Stomach smooth muscle (tissue), 2 donors: ENCODE results near the gene TEF.
A peak's percentile ranks its signal among the peaks of the same experiment; 100 is the strongest.
"Not testable (repeated sequence)": the region's sequence is repeated elsewhere in the genome, so short reads cannot be mapped to it uniquely, and the experiment has no call there.

Source experiments
- H3K27ac ChIP-seq: one replicate; pipeline ENCODE4 v1.7.0; 2013; ENCODE audit warnings: mild to moderate bottlenecking, low read length, inconsistent platforms
- H3K27me3 ChIP-seq, 2 donors: one replicate each; pipeline ENCODE4 v1.7.0; 2013; ENCODE audit warnings: low read length in 2 of 2; ENCODE audit not compliant: insufficient read depth in 2 of 2, control insufficient read depth in 1 of 2
- H3K36me3 ChIP-seq, 2 donors: one replicate each; pipeline ENCODE4 v1.7.0; 2013; ENCODE audit warnings: low read length in 2 of 2; ENCODE audit not compliant: control insufficient read depth in 2 of 2, insufficient read depth in 2 of 2
- H3K4me1 ChIP-seq: one replicate; pipeline ENCODE4 v1.7.0; 2013; ENCODE audit warnings: low read length; ENCODE audit not compliant: control insufficient read depth, insufficient read depth
- H3K4me3 ChIP-seq, 2 donors: one replicate each; pipeline ENCODE4 v1.7.0; 2013; ENCODE audit warnings: low read length in 2 of 2
- H3K9ac ChIP-seq, 2 donors: one replicate each; pipeline ENCODE4 v1.7.0; 2013; ENCODE audit warnings: low read length in 2 of 2, mild to moderate bottlenecking in 1 of 2
- H3K9me3 ChIP-seq, 2 donors: one replicate each; pipeline ENCODE4 v1.7.0; 2013; ENCODE audit warnings: low read length in 2 of 2; ENCODE audit not compliant: control insufficient read depth in 2 of 2
- donor health status: healthy.
- donor health status: Pancreatic carcinoma.

Gene TEF

DNA sequence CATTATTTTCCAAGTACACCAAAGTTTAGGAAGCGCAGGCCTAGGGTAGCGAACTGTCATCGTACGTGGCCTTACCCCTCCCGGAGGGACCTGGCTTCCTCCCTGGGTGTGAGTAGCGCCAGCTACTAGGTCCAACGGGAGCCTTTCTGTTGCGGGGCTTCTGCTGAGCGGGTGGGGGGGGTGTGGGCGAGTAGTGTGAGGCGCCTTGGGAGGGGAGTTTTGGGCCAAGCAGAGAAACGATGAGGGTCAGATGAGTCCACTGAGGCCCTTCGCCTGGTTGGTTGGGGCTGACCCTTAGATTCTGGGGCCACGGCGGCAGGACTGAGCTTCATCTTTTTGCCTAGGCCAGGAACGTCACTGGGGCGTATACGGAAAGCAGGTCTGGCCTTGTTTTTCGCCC, 868 bp downstream of the TEF start:
- H3K27me3 ChIP-seq, result no peaks in the 10 kb centered on the region
- H3K4me3 ChIP-seq, result peak overlapping the region; percentile 87 to 88
- H3K4me1 ChIP-seq, result peaks cover 25% of the 10 kb centered on the region
- peak overlapping the region; percentile 71 to 72 for H3K9ac ChIP-seq
- peak overlapping the region; percentile 97 for H3K27ac ChIP-seq
- H3K9me3 ChIP-seq, result no peaks in the 10 kb centered on the region
- peaks cover 6 to 7% of the 10 kb centered on the region in 2 donors for H3K36me3 ChIP-seq

DNA sequence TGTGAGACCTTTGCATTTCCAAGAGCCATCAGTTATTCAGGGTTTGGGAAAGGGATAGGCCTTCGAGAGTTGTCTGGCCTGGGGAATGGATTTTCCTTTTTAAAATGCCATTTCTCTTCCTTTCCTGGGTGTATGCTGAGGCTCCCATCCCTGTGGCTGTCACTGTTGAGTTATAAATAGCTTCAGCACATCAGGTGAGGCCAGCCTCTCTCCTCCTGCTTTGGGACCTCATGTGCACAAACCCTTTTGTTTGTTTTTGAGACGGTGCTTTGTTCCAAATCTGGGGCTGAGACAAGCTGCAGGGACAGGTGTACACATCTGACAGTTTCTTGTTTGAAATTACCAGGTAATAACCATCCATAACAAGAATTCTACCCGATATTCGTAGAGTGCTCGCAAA, 1.3 kb downstream of the TEF start:
- H3K27ac ChIP-seq, result peak overlapping the region; percentile 97
- H3K4me3 ChIP-seq, result peak overlapping the region; percentile 87 to 88
- H3K4me1 ChIP-seq, result peaks cover 22% of the 10 kb centered on the region
- H3K36me3 ChIP-seq, result peaks cover 8 to 9% of the 10 kb centered on the region in 2 donors
- H3K9me3 ChIP-seq, result no peaks in the 10 kb centered on the region
- H3K27me3 ChIP-seq, result no peaks in the 10 kb centered on the region
- H3K9ac ChIP-seq, result peak overlapping the region; percentile 71 to 72

- peaks cover 22% of the 10 kb centered on the region for H3K4me1 ChIP-seq
- peaks cover 13% of the 10 kb centered on the region in 2 donors for H3K36me3 ChIP-seq
- H3K9ac ChIP-seq, result no peak overlapping the region
- H3K27ac ChIP-seq, result peak overlapping the region; percentile 37
- no peaks in the 10 kb centered on the region for H3K9me3 ChIP-seq
- H3K27me3 ChIP-seq, result no peaks in the 10 kb centered on the region
- no peak overlapping the region for H3K4me3 ChIP-seq
Observed at GRCh38 chr22:41384128-41384527, 2.4 kb downstream of the TEF start.

DNA sequence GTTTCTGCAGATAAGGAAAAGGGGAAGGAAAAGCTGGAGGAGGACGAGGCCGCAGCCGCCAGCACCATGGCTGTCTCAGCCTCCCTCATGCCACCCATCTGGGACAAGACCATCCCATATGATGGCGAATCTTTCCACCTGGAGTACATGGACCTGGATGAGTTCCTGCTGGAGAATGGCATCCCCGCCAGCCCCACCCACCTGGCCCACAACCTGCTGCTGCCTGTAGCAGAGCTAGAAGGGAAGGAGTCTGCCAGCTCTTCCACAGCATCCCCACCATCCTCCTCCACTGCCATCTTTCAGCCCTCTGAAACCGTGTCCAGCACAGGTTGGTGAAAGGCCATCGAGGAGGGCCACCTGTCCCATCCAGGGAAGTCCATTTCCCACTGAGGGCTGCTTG, 5.6 kb downstream of the TEF start:
- H3K27me3 ChIP-seq, result no peaks in the 10 kb centered on the region
- H3K9ac ChIP-seq, result no peak overlapping the region
- H3K9me3 ChIP-seq, result no peaks in the 10 kb centered on the region
- peaks cover 21 to 27% of the 10 kb centered on the region in 2 donors for H3K36me3 ChIP-seq
- no peak overlapping the region for H3K27ac ChIP-seq
- no peak overlapping the region for H3K4me3 ChIP-seq
- peaks cover 13% of the 10 kb centered on the region for H3K4me1 ChIP-seq

GRCh38 chr22:41394012-41394356, 12.2 kb downstream of the TEF start:
- Histone ChIP-seq H3K36me3 (peaks cover 45 to 60% of the 10 kb centered on the region in 2 donors), H3K9ac (peak overlapping the region in 1 of 2 donors; percentile 5), H3K4me3 (no peak overlapping the region), H3K27ac (no peak overlapping the region), H3K27me3 (no peaks in the 10 kb centered on the region), H3K9me3 (no peaks in the 10 kb centered on the region), H3K4me1 (peaks cover 10% of the 10 kb centered on the region)

DNA sequence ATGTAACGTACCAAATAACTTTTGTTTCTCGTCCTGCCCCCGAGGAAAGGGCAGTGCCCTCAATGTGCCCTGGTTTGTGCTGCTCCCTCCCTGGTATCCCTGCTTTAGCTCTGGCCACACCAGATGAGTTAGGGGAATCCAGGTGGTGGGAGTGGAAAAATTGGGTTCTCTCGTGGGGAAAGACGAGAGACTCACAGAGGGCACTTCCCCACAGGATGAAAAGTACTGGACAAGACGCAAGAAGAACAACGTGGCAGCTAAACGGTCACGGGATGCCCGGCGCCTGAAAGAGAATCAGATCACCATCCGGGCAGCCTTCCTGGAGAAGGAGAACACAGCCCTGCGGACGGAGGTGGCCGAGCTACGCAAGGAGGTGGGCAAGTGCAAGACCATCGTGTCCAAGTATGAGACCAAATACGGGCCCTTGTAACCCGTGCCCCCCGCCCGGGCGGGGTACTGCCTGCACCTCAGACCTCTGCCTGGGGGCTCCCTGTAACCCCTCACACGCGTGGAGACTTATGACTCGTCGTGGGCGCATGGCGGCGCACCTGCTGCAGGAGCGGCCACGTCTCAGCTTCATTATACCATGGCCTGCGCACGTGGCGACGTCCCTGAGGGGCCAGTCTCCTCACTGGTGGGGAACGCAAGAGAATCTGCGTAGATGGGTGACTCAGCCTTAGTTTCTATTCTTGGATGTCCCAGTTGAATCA, 13.9 kb downstream of the TEF start:
- no peak overlapping the region for H3K9ac ChIP-seq

GRCh38 chr22:41397143-41397811, 15.5 kb downstream of the TEF start:
- Histone ChIP-seq H3K27me3 (no peaks in the 10 kb centered on the region), H3K9ac (no peak overlapping the region), H3K36me3 (peaks cover 38 to 49% of the 10 kb centered on the region in 2 donors), H3K4me1 (peaks cover 21% of the 10 kb centered on the region), H3K27ac (peak overlapping the region; percentile 6), H3K9me3 (no peaks in the 10 kb centered on the region), H3K4me3 (no peak overlapping the region)

More for the DNA sequence above, 13.9 kb downstream of the TEF start:
- Histone ChIP-seq H3K36me3 (peaks cover 44 to 56% of the 10 kb centered on the region in 2 donors), H3K27ac (no peak overlapping the region), H3K27me3 (no peaks in the 10 kb centered on the region), H3K4me1 (peaks cover 10% of the 10 kb centered on the region), H3K9me3 (no peaks in the 10 kb centered on the region), H3K4me3 (no peak overlapping the region)

DNA sequence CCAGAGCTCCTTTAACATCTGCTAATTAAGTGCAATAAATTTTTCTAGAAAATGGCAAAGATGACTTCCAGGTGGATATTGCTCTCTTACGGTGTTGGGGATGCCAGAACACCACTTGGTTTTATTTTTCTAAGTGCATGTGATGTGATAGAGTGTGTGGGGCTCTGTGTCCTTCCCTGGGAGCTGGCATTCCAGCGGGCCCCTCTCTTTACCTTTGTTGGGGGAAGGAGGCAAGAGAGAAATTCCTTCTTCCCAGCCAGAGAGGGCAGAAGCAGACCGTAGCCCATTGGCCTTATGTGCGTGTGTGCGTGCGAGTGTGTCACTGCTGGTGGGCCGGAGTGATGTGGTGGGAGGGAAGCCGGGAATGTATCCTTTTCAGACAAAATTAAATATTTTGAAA, 17.2 kb downstream of the TEF start:
- Histone ChIP-seq H3K9me3 (no peaks in the 10 kb centered on the region), H3K4me1 (peaks cover 31% of the 10 kb centered on the region), H3K27ac (no peak overlapping the region), H3K27me3 (no peaks in the 10 kb centered on the region), H3K4me3 (no peak overlapping the region), H3K9ac (no peak overlapping the region), H3K36me3 (peaks cover 38 to 49% of the 10 kb centered on the region in 2 donors)

GRCh38 chr22:41401781-41402648, 20.3 kb downstream of the TEF start:
- Histone ChIP-seq H3K4me1 (peaks cover 29% of the 10 kb centered on the region), H3K27ac (peak overlapping the region; percentile 85), H3K4me3 (peak overlapping the region in 1 of 2 donors; percentile 47), H3K36me3 (peaks cover 11 to 19% of the 10 kb centered on the region in 2 donors), H3K9me3 (no peaks in the 10 kb centered on the region), H3K27me3 (no peaks in the 10 kb centered on the region), H3K9ac (peak overlapping the region in 1 of 2 donors; percentile 68)

DNA sequence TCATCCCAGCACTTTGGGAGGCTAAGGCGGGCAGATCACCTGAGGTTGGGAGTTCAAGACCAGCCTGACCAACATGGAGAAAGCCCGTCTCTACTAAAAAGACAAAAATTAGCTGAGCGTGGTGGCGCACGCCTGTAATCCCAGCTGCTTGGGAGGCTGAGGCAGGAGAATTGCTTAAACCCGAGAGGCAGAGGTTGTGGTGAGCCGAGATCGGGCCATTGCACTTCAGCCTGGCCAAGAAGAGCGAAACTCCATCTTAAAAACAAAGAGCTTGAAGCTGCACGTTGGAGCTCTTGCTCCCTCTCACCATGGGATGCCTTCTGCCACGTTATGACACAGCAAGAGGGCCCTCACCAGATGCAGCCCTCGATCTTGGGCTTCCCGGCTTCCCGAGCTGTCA, 21.1 kb downstream of the TEF start:
- Histone ChIP-seq H3K36me3 (peaks cover 2 to 12% of the 10 kb centered on the region in 2 donors), H3K27ac (peak overlapping the region; percentile 85), H3K4me1 (peaks cover 29% of the 10 kb centered on the region)
- not testable (repeated sequence) for H3K27me3 ChIP-seq, H3K9ac ChIP-seq, H3K9me3 ChIP-seq, H3K4me3 ChIP-seq
